Loucy (cell line): ENCODE results near the gene PFKFB3.

Experiments
- EZH2phosphoT487 ChIP-seq: fragments of 200-600 bp; IDR thresholded peaks from 2 replicates; pipeline ENCODE4 v1.6.1; 2018; ENCODE audit warnings: antibody characterized with exemption, mild to moderate bottlenecking, moderate library complexity, borderline replicate concordance
- TF ChIP-seq, protein P1 (sequence below): fragments of 200-600 bp; sonication (generic); conservative IDR thresholded peaks from 2 replicates; pipeline ENCODE4 v1.5.1; 2014; ENCODE audit warnings: mild to moderate bottlenecking, antibody characterized with exemption, low read length

DNA sequence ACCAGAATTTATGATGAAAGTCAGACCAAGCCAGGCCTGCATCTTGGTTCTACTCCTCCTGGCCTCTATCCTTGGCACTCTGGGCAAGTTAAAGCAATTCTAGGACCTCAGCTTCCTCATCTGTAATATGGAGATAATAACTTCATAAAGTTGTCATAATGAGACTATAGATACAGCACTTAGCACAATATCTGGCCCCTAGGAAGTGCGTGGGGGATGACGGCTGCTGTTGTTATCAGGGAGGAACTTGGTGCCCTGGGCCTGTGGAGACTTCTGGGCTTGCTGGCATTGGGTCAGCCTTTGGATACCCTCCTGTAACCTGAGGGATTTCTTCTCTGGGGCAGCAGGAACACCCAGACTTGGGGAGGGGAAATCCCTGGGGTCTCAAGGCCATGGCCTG, 27.6 kb downstream of the PFKFB3 start:
- TF ChIP-seq, protein P1, sequence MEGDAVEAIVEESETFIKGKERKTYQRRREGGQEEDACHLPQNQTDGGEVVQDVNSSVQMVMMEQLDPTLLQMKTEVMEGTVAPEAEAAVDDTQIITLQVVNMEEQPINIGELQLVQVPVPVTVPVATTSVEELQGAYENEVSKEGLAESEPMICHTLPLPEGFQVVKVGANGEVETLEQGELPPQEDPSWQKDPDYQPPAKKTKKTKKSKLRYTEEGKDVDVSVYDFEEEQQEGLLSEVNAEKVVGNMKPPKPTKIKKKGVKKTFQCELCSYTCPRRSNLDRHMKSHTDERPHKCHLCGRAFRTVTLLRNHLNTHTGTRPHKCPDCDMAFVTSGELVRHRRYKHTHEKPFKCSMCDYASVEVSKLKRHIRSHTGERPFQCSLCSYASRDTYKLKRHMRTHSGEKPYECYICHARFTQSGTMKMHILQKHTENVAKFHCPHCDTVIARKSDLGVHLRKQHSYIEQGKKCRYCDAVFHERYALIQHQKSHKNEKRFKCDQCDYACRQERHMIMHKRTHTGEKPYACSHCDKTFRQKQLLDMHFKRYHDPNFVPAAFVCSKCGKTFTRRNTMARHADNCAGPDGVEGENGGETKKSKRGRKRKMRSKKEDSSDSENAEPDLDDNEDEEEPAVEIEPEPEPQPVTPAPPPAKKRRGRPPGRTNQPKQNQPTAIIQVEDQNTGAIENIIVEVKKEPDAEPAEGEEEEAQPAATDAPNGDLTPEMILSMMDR, result no peak
- no peak for TF ChIP-seq EZH2phosphoT487
